Kidney (tissue), 14 donors: ENCODE results near the gene HECTD2. TPM values are rescaled to one million over a fixed set of nuclear protein-coding genes. Genes with fewer than 3 reads are reported as not detected.

Source experiments
- DNase-seq, 5 donors: peaks; one replicate each; pipeline ENCODE4 v3.0.0-alpha.2; 2013 to 2020
- FAIRE-seq: peaks from 2 replicates; lab custom pipeline; 2012; peaks lifted over from hg19 to GRCh38; lab: Jason Lieb, UNC
- H3K27ac ChIP-seq, 2 donors: one replicate each; pipeline ENCODE4 v1.7.0; 2013; ENCODE audit warnings: low read depth in 2 of 2, low read length in 2 of 2, inconsistent platforms in 1 of 2
- H3K27me3 ChIP-seq: one replicate; pipeline ENCODE4 v1.7.1; 2013; ENCODE audit warnings: low read length, inconsistent platforms; ENCODE audit not compliant: control insufficient read depth, insufficient read depth
- H3K36me3 ChIP-seq, 3 donors: one replicate each; pipeline versions ENCODE4 v1.7.0 to v1.7.1; 2013; ENCODE audit warnings: low read length in 3 of 3, control low read depth in 1 of 3, inconsistent platforms in 1 of 3; ENCODE audit not compliant: insufficient read depth in 3 of 3, control insufficient read depth in 2 of 3
- H3K4me1 ChIP-seq, 3 donors: one replicate each; pipeline versions ENCODE4 v1.7.0 to v1.7.1; 2013; ENCODE audit warnings: low read length in 3 of 3, inconsistent platforms in 1 of 3, low read depth in 1 of 3; ENCODE audit not compliant: control insufficient read depth in 2 of 3, insufficient read depth in 2 of 3
- H3K4me3 ChIP-seq, 3 donors: one replicate each; pipeline versions ENCODE4 v1.7.0 to v1.8.1; 2013; ENCODE audit warnings: low read length in 3 of 3, control low read depth in 1 of 3, inconsistent platforms in 1 of 3
- H3K9ac ChIP-seq, 3 donors: one replicate each; pipeline versions ENCODE4 v1.7.0 to v1.7.1; 2013; ENCODE audit warnings: low read length in 3 of 3, control low read depth in 1 of 3, inconsistent platforms in 1 of 3
- H3K9me3 ChIP-seq, 3 donors: one replicate each; pipeline versions ENCODE4 v1.7.0 to v1.7.1; 2013; ENCODE audit warnings: low read length in 3 of 3, control low read depth in 1 of 3, inconsistent platforms in 1 of 3; ENCODE audit not compliant: control insufficient read depth in 2 of 3, insufficient read depth in 1 of 3
- intact Hi-C: fragments of 100-400 bp; cut with DNase I; formaldehyde crosslinking; loops from one replicate; pipeline ENCODE4 v1.11.1; 2022
- polyA plus RNA-seq: library from polyadenylated mRNA; stranded (reverse); fragments of 350-450 nt; fragmentation: Illumina TruSeq; extraction: RNeasy Lipid Tissue Mini Kit (QIAGEN cat#74804); gene quantifications from one replicate; pipeline ENCODE4 v1.2.3, GENCODE V29; 2014; ENCODE audit warnings: low read depth, low replicate concordance; ENCODE audit not compliant: insufficient read depth
- total RNA-seq: library from RNA; stranded (reverse); fragmentation: NEBNext Ultra II Directional; extraction: Animal tissue kit (Norgen Biotek cat#: 25700); gene quantifications from one replicate; pipeline ENCODE4 v1.2.1, GENCODE V29; 2021
- TF ChIP-seq, protein P1 (sequence below): IDR thresholded peaks from 3 replicates; pipeline ENCODE4 v1.5.1; 2012; ENCODE audit warnings: mild to moderate bottlenecking, moderate library complexity, borderline replicate concordance; ENCODE audit not compliant: insufficient read depth; ENCODE audit errors: extremely low read depth
- donor health status: control.
- donor health status: control.
- donor health status: control.
- donor health status: control.
- donor health status: control.
- donor health status: DM: yes; HTN: yes; CAD: no.
- donor health status: Normal renal cell carcinoma (clear cell type).

The HECTD2 gene
- total and polyA plus RNA-seq, 2 donors from 2014 or later: 4.5 to 12.2 TPM

DNA sequence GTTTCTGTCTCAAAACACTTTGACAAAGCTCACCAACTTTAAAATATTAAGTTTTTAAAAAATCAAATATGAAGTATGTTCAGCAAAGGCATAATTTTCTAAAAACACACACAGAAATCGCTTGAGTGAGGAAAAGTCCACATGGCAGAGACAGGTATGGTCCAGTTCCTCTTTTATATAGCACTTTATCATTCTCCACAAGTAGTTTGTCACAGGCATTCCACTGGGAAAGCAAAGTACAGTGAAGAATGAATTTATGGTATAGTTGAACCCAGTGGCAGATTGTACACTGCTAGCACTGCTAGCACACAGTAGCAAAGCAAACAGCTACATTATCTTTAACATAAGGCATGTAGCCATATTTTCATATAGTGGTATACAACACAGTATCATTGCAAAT, 102.3 kb downstream of the HECTD2 start:
- TF ChIP-seq, protein P1, sequence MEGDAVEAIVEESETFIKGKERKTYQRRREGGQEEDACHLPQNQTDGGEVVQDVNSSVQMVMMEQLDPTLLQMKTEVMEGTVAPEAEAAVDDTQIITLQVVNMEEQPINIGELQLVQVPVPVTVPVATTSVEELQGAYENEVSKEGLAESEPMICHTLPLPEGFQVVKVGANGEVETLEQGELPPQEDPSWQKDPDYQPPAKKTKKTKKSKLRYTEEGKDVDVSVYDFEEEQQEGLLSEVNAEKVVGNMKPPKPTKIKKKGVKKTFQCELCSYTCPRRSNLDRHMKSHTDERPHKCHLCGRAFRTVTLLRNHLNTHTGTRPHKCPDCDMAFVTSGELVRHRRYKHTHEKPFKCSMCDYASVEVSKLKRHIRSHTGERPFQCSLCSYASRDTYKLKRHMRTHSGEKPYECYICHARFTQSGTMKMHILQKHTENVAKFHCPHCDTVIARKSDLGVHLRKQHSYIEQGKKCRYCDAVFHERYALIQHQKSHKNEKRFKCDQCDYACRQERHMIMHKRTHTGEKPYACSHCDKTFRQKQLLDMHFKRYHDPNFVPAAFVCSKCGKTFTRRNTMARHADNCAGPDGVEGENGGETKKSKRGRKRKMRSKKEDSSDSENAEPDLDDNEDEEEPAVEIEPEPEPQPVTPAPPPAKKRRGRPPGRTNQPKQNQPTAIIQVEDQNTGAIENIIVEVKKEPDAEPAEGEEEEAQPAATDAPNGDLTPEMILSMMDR: no peak
- Histone ChIP-seq H3K9ac (no peak overlapping the region), H3K4me3 (no peak overlapping the region), H3K27ac (no peak overlapping the region), H3K27me3 (no peaks in the 10 kb centered on the region), H3K36me3 (no peaks in the 10 kb centered on the region), H3K9me3 (no peaks in the 10 kb centered on the region), H3K4me1 (no peaks in the 10 kb centered on the region)
- peak in 1 of 5 donors; percentile 21 for DNase-seq
- FAIRE-seq: no peak
- intact Hi-C loops: no loop called here

DNA sequence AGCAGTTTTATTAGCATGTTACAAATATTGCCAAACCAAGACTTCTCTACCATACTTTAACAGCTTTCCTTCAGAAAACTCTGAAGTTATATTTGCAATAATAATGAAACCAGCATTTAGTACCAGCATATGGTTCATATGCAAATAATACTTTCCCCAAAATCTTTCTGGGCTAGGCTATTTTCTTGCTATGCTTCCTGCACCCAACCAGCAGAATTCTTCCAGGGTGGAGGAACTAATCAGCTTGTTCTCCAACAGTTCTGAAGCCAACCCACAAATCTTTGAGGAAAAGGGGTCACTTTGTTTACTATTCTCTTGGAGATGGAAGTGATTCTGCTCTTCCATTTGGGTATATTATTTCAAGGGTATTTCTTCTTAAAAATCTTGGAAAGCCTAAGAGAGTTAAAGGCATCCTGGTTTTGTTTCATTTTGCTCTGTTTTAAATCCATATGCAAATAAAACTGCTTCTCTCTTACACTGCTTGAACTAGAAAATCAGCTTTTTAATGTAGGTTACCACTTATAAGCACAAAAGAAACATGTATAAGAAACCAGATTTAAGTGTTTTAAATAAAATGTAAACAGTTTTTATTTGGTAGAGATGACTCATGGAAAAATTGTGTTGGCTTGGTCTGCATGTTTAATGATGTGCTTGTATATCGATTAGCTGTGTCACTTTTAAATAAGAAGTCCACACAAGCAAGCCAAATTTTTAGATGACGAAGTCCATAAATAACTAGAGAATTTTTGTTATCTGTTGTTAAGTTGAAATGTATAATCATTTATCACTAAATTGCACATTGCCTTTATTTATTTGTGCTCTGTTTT, 103.7 kb downstream of the HECTD2 start:
- no peaks in the 10 kb centered on the region for H3K36me3 ChIP-seq
- no peak overlapping the region for H3K27ac ChIP-seq
- intact Hi-C loops: no loop called here
- H3K27me3 ChIP-seq: no peaks in the 10 kb centered on the region
- H3K4me1 ChIP-seq: no peaks in the 10 kb centered on the region
- no peak for DNase-seq
- FAIRE-seq: no peak
- TF ChIP-seq, protein P1: no peak
- no peak overlapping the region for H3K4me3 ChIP-seq
- no peak overlapping the region for H3K9ac ChIP-seq
- H3K9me3 ChIP-seq: no peaks in the 10 kb centered on the region

DNA sequence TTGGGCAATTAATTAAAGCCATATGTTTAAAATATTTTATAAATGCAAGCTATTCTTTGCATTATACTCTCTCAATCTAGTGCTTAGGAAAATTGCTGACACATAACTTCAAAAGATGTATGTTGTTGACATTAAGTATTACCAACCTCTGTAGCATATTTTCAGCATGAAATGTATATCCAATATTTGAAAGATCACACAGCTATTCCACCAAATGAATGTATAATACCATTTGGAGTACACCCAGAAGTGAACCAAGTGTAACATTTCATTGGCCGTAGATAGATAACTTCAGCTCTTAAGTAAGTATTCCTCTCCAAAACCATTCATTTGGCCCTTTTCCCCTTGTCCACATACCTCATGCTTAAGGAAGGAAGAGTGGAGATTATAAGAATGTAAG, 104.6 kb downstream of the HECTD2 start:
- Histone ChIP-seq H3K4me1 (no peaks in the 10 kb centered on the region), H3K36me3 (no peaks in the 10 kb centered on the region), H3K27ac (no peak overlapping the region), H3K27me3 (no peaks in the 10 kb centered on the region), H3K9me3 (no peaks in the 10 kb centered on the region), H3K4me3 (no peak overlapping the region), H3K9ac (no peak overlapping the region)
- intact Hi-C loops: no loop called here
- FAIRE-seq: no peak
- no peak for DNase-seq
- TF ChIP-seq, protein P1: no peak
